Epithelial cell of alveolus of lung (primary cell): ENCODE measurements around the gene KCNE2. TPM values are rescaled to one million over a fixed set of nuclear protein-coding genes. Genes with fewer than 3 reads are reported as not detected.

Experiments
- total RNA-seq: library from RNA; depleted of rRNA; stranded (reverse); fragments of >200 nt; gene quantifications from 2 replicates; pipeline ENCODE4 v1.2.1, GENCODE V29; 2015

KCNE2 gene, protein sequence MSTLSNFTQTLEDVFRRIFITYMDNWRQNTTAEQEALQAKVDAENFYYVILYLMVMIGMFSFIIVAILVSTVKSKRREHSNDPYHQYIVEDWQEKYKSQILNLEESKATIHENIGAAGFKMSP
- total RNA-seq, result not detected in 2 replicates

DNA sequence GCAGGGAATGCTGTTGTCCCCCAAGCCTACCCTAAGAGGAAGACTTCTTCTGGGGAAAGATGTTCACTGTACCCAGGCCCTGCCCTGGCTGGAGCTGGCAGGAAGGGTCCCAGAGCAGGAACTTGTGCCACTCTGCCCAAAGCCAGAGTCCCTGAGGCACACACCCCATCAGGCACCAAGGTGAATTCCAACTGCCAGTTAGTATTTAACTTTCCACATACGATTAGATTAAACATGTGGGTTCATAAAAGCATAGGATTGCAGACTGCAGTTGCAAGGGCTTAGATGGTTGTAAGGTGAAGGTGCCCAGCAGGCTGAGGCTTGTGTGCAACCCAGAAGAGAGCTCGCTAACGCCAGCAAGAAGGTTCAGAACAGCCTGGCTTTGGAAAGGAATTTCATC, at the start of gene KCNE2:
KCNE2 (plus strand) TSS at position 274 of the 400 bp plus-strand sequence. CDS start 6,473 bp downstream, outside the sequence.

DNA sequence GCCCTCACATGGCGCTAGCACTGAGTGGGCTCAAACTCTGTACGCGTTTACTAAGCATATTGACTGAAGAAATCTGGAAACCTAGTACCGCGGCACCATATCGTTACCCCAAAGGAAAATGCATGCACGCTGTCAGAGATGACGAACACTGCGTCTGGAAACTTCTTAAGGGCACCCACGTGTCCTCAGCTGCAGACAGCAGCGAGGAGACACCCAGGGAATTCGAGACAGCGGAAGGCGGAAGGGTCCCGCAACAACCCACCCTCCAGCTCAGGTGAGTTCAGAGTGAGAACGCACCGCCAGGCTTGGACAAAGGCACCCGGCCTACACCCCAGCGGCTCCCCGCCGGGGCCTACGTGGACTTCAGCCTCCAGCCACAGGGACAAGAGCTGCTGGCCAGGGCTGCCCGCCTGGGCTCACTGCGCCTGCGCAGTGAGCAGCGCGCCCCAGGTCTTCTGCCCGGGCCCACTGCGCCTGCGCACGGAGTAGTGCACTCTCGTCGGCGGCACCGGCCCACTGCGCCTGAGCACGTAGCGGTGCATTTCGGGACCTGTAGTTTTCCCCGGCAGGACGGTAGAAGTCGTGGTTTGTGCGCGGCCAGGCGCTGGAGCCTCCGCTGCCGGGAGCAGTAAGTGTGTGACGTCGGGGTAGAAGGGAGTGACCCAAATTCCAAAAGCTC, 11.3 kb downstream of the KCNE2 start, which contains the start of gene SMIM11:
SMIM11 (plus strand) TSS at position 568 of the 679 bp plus-strand sequence. CDS start 3,998 bp downstream, outside the sequence.

Other genes starting within 250 kb of the KCNE2 start
- gene SMIM11, start 11.5 kb downstream of the KCNE2 start, total RNA-seq, result 1.6 and 1.8 TPM in 2 replicates
- gene SMIM34, start 59.9 kb downstream of the KCNE2 start, total RNA-seq, result 0.13 TPM in 1 of 2 replicates, not detected in the other
- not detected in 2 replicates for gene KCNE1, start 148.2 kb downstream of the KCNE2 start, total RNA-seq